Panc1 (cell line): Measurements from ENCODE around the gene WDR49.

Source experiments
- POLR2AphosphoS5 ChIP-seq: IDR thresholded peaks from 2 replicates; pipeline ENCODE4 v1.6.1; 2012; ENCODE audit warnings: mild to moderate bottlenecking, low read depth, low read length, moderate library complexity
- TCF7L2 ChIP-seq: IDR thresholded peaks from 2 replicates; pipeline ENCODE4 v1.6.1; 2011; ENCODE audit warnings: mild to moderate bottlenecking, low read depth, low read length, inconsistent platforms
- TF ChIP-seq, protein P1 (sequence below): fragments of 450-650 bp; IDR thresholded peaks from 2 replicates; pipeline ENCODE4 v1.5.1; 2017; ENCODE audit warnings: mild to moderate bottlenecking
- TF ChIP-seq, protein P2 (sequence below), 2 experiments: IDR thresholded peaks; 2 replicates each; pipeline ENCODE4 v1.6.1; 2011 to 2012; ENCODE audit warnings: low read depth in 2 of 2, control low read depth in 1 of 2, low read length in 1 of 2, mild to moderate bottlenecking in 1 of 2, moderate library complexity in 1 of 2; ENCODE audit not compliant: insufficient read depth in 1 of 2

DNA sequence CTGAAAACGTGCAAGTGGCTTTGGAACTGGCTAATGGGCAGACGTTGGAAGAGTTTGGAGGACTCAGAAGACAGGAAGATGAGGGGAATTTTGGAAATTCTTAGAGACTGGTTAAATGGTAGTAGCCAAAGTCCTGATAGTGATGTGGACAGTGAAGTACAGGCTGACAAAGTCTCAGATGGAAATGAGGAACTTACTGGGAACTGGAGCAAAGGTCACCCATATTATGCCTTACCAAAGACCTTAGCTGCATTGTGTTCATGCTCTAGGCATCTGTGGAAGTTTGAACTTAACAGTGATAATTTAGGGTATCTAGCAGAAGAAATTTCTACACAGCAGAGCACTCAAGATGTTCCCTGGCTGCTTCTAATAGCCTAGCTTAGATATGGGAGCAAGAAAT, 151.3 kb downstream of the WDR49 start:
- TF ChIP-seq, protein P1, sequence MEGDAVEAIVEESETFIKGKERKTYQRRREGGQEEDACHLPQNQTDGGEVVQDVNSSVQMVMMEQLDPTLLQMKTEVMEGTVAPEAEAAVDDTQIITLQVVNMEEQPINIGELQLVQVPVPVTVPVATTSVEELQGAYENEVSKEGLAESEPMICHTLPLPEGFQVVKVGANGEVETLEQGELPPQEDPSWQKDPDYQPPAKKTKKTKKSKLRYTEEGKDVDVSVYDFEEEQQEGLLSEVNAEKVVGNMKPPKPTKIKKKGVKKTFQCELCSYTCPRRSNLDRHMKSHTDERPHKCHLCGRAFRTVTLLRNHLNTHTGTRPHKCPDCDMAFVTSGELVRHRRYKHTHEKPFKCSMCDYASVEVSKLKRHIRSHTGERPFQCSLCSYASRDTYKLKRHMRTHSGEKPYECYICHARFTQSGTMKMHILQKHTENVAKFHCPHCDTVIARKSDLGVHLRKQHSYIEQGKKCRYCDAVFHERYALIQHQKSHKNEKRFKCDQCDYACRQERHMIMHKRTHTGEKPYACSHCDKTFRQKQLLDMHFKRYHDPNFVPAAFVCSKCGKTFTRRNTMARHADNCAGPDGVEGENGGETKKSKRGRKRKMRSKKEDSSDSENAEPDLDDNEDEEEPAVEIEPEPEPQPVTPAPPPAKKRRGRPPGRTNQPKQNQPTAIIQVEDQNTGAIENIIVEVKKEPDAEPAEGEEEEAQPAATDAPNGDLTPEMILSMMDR: no peak
- TF ChIP-seq, protein P2, sequence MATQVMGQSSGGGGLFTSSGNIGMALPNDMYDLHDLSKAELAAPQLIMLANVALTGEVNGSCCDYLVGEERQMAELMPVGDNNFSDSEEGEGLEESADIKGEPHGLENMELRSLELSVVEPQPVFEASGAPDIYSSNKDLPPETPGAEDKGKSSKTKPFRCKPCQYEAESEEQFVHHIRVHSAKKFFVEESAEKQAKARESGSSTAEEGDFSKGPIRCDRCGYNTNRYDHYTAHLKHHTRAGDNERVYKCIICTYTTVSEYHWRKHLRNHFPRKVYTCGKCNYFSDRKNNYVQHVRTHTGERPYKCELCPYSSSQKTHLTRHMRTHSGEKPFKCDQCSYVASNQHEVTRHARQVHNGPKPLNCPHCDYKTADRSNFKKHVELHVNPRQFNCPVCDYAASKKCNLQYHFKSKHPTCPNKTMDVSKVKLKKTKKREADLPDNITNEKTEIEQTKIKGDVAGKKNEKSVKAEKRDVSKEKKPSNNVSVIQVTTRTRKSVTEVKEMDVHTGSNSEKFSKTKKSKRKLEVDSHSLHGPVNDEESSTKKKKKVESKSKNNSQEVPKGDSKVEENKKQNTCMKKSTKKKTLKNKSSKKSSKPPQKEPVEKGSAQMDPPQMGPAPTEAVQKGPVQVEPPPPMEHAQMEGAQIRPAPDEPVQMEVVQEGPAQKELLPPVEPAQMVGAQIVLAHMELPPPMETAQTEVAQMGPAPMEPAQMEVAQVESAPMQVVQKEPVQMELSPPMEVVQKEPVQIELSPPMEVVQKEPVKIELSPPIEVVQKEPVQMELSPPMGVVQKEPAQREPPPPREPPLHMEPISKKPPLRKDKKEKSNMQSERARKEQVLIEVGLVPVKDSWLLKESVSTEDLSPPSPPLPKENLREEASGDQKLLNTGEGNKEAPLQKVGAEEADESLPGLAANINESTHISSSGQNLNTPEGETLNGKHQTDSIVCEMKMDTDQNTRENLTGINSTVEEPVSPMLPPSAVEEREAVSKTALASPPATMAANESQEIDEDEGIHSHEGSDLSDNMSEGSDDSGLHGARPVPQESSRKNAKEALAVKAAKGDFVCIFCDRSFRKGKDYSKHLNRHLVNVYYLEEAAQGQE (IDR thresholded peaks at IDR 0.05; ENCODE audit: insufficient read depth in 1 of 2, low read depth in 2 of 2, low read length in 1 of 2): no peak
- TF ChIP-seq TCF7L2 (no peak), POLR2AphosphoS5 (no peak)
